ENCODE results near the gene FAM72A.
"Not testable (repeated sequence)": the region's sequence is repeated elsewhere in the genome, so short reads cannot be mapped to it uniquely, and the experiment has no call there.

The FAM72A gene

GRCh38 chr1:206167350-206168029 lies 35.1 kb downstream of the FAM72A start:
- DNase-seq = not testable (repeated sequence)

GRCh38 chr1:206145771-206146290 lies 56.8 kb downstream of the FAM72A start:
- peak; percentile 1 for DNase-seq

DNA sequence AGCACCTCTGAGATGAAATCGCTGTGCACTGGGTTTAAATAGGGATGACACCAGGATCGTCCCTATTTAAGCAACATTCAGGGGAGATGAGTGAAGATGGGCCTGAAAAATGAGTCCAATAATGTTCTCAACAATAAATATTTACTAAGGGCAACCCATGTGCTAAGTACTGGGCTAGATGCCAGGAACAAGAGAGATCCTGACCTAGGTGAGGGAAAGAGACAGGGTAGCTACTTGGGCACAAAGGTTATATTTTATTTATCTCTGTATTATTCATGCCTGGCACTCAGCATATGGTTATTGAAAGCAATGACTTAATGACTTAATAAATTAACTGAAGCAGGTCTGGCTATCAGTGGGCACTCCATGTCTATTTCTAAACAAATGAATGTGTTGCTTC lies 58.0 kb downstream of the FAM72A start:
- DNase-seq = peak; percentile 29

GRCh38 chr1:206143537-206144172 lies 59.0 kb downstream of the FAM72A start:
- DNase-seq = peak; percentile 1

DNA sequence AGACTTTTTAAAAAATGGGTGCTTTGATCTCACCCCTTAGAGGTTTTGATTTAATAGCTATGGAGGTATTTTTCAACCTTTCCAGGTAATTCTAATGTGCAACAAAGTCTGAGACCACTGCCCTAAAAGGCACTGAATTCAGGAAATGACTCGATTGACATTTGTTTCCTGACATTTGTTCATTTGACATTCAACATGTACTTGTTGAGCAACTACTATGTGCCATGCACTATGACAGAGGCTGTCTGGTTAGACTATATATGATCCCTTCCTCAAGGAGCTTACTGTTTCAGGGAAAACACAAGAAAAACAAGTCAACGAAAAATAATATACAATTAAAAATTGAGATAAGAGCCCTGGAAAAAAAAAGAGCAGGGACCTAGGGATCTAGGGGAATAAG lies 59.9 kb downstream of the FAM72A start:
- DNase-seq = no peak

GRCh38 chr1:206142011-206142410 lies 60.6 kb downstream of the FAM72A start:
- DNase-seq = peak; percentile 1

DNA sequence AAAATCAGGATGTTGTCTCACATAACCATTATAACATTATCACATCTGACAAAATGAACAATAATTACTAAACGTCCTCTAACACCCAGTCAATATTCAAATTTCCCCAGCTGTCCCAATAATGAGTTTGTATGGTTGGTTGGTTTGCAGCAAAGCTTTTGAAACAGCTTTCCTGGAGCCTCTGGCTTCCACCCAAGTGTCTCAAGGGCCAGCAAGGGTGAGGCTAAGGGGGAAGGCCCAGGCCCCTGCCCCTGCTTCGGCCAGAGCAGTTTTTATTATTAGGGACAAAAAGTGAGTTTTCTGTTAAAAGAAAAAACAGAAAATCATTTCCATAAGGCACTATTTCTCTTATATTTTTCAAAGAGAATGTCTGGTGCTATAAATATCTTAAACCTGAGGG lies 66.4 kb downstream of the FAM72A start:
- DNase-seq = no peak
